Spleen (tissue), 11 donors: Measurements from ENCODE around the gene CDHR2. TPM values are rescaled to one million over a fixed set of nuclear protein-coding genes. Genes with fewer than 3 reads are reported as not detected.

Source experiments
- DNase-seq: peaks from one replicate; pipeline ENCODE4 v3.0.0-alpha.2; 2020
- H3K27ac ChIP-seq, 8 donors: fragments of 200-600 bp; sonication (generic) in 7 of 8; 1 replicate in 4 of 8; 2 replicates in 4 of 8; pipeline versions ENCODE4 v1.5.0 to v1.8.0; 2016 to 2021; ENCODE audit warnings: inconsistent platforms in 4 of 8, mild to moderate bottlenecking in 4 of 8, moderate library complexity in 1 of 8
- H3K27me3 ChIP-seq, 7 donors: fragments of 200-600 bp; sonication (generic) in 6 of 7; replicated peaks in 1 of 7; 1 replicate in 4 of 7; 2 replicates in 3 of 7; pipeline versions ENCODE4 v1.5.0 to v1.8.0; 2016 to 2021; ENCODE audit warnings: inconsistent platforms in 3 of 7, mild to moderate bottlenecking in 1 of 7
- H3K36me3 ChIP-seq, 6 donors: fragments of 200-600 bp; sonication (generic) in 5 of 6; 1 replicate in 4 of 6; 2 replicates in 2 of 6; pipeline versions ENCODE4 v1.5.0 to v1.8.0; 2016 to 2021; ENCODE audit warnings: inconsistent platforms in 2 of 6
- H3K4me1 ChIP-seq, 6 donors: fragments of 200-600 bp; sonication (generic) in 5 of 6; 1 replicate in 3 of 6; 2 replicates in 3 of 6; pipeline versions ENCODE4 v1.5.0 to v1.8.0; 2016 to 2021; ENCODE audit warnings: inconsistent platforms in 3 of 6
- H3K4me3 ChIP-seq, 8 donors: fragments of 200-600 bp; sonication (generic) in 7 of 8; 1 replicate in 4 of 8; 2 replicates in 4 of 8; pipeline versions ENCODE4 v1.5.0 to v1.8.0; 2016 to 2021; ENCODE audit warnings: inconsistent platforms in 4 of 8, mild to moderate bottlenecking in 4 of 8, moderate library complexity in 2 of 8
- H3K9me3 ChIP-seq, 8 donors: fragments of 200-600 bp; sonication (generic) in 7 of 8; 1 replicate in 4 of 8; 2 replicates in 4 of 8; pipeline versions ENCODE4 v1.5.0 to v1.8.0; 2016 to 2021; ENCODE audit warnings: inconsistent platforms in 4 of 8
- POLR2A ChIP-seq, 3 donors: fragments of 450-650 bp; IDR thresholded peaks; one replicate each; pipeline ENCODE4 v1.5.1; 2017; ENCODE audit warnings: antibody characterized with exemption in 3 of 3, mild to moderate bottlenecking in 1 of 3
- POLR2AphosphoS5 ChIP-seq, 3 donors: sonication (generic); formaldehyde crosslinking; IDR thresholded peaks; one replicate each; pipeline ENCODE4 v1.5.1; 2017; ENCODE audit warnings: antibody characterized with exemption in 3 of 3
- WGBS, 5 donors: extraction: QIAGEN DNeasy Blood & Tissue Kit in 3 of 5; methylation state at CpG; one replicate each; pipeline versions ENCODE4 v1.1.5 to v1.1.7; 2013 to 2018; 5-methylcytosine and 5-hydroxymethylcytosine counted together
- intact Hi-C: fragments of 100-400 bp; cut with DNase I; formaldehyde crosslinking; loops from one replicate; pipeline ENCODE4 v1.15.0; 2023; ENCODE audit warnings: low total_unique reads
- polyA plus RNA-seq, 3 donors: library from polyadenylated mRNA; stranded (reverse); fragments of 200-250 nt; gene quantifications; one replicate each; pipeline ENCODE4 v1.2.1, GENCODE V29; 2013
- total RNA-seq, 7 donors: library from RNA; depleted of rRNA in 3 of 7; stranded (reverse); fragments of >200 nt in 3 of 7; fragmentation: NEBNext Ultra II Directional in 4 of 7; extraction: Animal tissue kit (Norgen Biotek cat#: 25700) in 4 of 7; gene quantifications; one replicate each; pipeline versions ENCODE4 v1.1.0 to v1.2.1, GENCODE V29; 2016 to 2021
- TF ChIP-seq, protein P1 (sequence below), 11 experiments: fragments of 200-600 bp in 7 of 11; fragments of 450-650 bp in 4 of 11; sonication (generic) in 4 of 11; IDR thresholded peaks in 8 of 11; conservative IDR thresholded peaks in 3 of 11; 1 replicate in 7 of 11; 2 replicates in 4 of 11; pipeline versions ENCODE4 v1.4.0 to v1.8.0; 2016 to 2021; ENCODE audit warnings: antibody characterized with exemption in 11 of 11, inconsistent platforms in 4 of 11, mild to moderate bottlenecking in 1 of 11
- donor health status: healthy with polysubstance abuse.
- donor health status: DM: no; HTN: no; CAD: no; lungs with moderate emphysema.
- donor health status: DM: no; HTN: no; CAD: no.
- donor health status: Bipolar disorder and iron deficiency.
- donor health status: healthy.
- donor health status: DM: no; HTN: no; CAD: no.
- donor health status: DM: yes; HTN: yes; CAD: no.

CDHR2 gene
- total and polyA plus RNA-seq, 10 donors = 0.02 to 1.4 (median 0.33) TPM; not detected in 2

DNA sequence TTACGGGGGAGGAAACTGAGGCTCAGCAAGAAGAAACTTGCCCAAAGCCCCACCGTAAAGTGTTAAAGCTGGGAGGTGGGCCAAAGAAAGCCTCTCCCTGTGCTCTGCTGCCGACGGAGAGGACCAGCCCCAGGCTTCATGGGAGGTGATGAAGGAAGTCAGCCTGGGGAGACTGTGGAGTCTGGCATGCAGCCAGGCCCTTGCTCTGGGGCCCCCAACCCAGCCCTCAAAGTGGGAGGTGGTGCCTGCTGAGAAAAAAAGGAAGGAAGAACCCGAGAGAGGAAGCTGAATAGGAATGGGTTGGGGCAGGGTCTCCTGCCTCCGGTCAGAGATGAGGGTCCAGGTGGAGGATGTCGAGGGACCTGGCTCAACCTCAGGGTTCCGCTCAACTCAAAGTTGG lies 15.8 kb upstream of the CDHR2 start:
- H3K27ac ChIP-seq = peak overlapping the region; percentile 94 to 100 (median 99)
- H3K36me3 ChIP-seq = peaks cover 0 to 61% (median 34%) of the 10 kb centered on the region in 6 donors
- TF ChIP-seq, protein P1, sequence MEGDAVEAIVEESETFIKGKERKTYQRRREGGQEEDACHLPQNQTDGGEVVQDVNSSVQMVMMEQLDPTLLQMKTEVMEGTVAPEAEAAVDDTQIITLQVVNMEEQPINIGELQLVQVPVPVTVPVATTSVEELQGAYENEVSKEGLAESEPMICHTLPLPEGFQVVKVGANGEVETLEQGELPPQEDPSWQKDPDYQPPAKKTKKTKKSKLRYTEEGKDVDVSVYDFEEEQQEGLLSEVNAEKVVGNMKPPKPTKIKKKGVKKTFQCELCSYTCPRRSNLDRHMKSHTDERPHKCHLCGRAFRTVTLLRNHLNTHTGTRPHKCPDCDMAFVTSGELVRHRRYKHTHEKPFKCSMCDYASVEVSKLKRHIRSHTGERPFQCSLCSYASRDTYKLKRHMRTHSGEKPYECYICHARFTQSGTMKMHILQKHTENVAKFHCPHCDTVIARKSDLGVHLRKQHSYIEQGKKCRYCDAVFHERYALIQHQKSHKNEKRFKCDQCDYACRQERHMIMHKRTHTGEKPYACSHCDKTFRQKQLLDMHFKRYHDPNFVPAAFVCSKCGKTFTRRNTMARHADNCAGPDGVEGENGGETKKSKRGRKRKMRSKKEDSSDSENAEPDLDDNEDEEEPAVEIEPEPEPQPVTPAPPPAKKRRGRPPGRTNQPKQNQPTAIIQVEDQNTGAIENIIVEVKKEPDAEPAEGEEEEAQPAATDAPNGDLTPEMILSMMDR (IDR thresholded peaks at IDR 0.05 in 8 of 11, conservative IDR thresholded peaks at IDR 0.05 in 3 of 11) = no peak
- no peak for TF ChIP-seq POLR2AphosphoS5 (IDR thresholded peaks at IDR 0.05)
- no peak for TF ChIP-seq POLR2A (IDR thresholded peaks at IDR 0.05)
- peak overlapping the region; percentile 3 to 99 (median 95) for H3K4me3 ChIP-seq
- DNase-seq = peak; percentile 87
- H3K4me1 ChIP-seq = peaks cover 59 to 86% (median 82%) of the 10 kb centered on the region in 6 donors
- no peaks in the 10 kb centered on the region for H3K9me3 ChIP-seq
- intact Hi-C loops = loop anchor here (10.0 kb wide), 1 partner anchor 89 kb away; the partner anchor contains the start of gene FAF2
- no peaks in the 10 kb centered on the region for H3K27me3 ChIP-seq
- WGBS, 5 donors = 8 to 20% (median 8%) methylated on average over 8 of the region's 8 CpGs

DNA sequence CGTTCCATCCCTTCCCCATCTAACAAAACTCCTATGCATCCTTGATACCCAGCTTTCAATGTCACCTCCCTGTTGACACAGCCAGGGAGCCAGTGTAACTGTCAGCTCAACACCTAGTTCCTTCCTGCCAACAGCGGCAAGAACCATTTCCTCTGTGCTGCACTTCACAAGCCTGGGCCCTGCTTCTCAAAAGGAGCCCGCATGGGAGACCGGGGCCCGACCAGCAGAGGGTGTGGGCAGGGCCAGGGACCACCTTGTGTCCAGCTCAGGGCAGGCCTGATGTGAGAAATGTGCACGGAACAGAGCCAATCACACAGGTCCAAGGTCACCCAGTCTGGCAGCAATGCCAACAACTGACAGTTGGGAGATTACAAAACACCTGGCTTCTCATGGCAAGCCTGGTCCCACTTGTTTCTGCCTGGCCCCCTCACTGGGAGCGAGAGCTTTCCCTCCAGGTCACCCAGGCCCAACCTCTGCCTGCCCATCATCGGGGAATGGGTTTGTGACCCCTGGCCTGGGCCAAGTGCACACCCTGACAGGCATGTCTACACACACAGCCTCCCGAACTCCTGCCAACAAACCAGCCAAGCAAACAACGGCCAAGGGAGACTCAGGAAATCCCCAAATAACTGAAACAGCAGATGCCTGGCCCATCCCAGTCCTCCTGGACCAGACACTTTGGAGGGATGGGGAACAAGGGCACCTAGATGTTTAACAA lies 15.1 kb upstream of the CDHR2 start:
- H3K36me3 ChIP-seq = peaks cover 0 to 54% (median 27%) of the 10 kb centered on the region in 6 donors
- TF ChIP-seq POLR2AphosphoS5 (IDR thresholded peaks at IDR 0.05) (peak; percentile 54 to 70 (median 69)), POLR2A (IDR thresholded peaks at IDR 0.05) (no peak)
- TF ChIP-seq, protein P1 (IDR thresholded peaks at IDR 0.05 in 8 of 11, conservative IDR thresholded peaks at IDR 0.05 in 3 of 11) = peak in 2 of 11 experiments; percentile 10 to 26
- peak overlapping the region; percentile 94 to 100 (median 99) for H3K27ac ChIP-seq
- peak overlapping the region; percentile 3 to 99 (median 95) for H3K4me3 ChIP-seq
- no peaks in the 10 kb centered on the region for H3K27me3 ChIP-seq
- H3K4me1 ChIP-seq = peaks cover 62 to 86% (median 83%) of the 10 kb centered on the region in 6 donors
- WGBS, 5 donors = 0 to 6% (median 3%) methylated on average over 8 to 10 of the region's 10 CpGs
- no peaks in the 10 kb centered on the region for H3K9me3 ChIP-seq
- intact Hi-C loops = loop anchor here (10.0 kb wide), 1 partner anchor 89 kb away; the partner anchor contains the start of gene FAF2
- DNase-seq = peak; percentile 90

DNA sequence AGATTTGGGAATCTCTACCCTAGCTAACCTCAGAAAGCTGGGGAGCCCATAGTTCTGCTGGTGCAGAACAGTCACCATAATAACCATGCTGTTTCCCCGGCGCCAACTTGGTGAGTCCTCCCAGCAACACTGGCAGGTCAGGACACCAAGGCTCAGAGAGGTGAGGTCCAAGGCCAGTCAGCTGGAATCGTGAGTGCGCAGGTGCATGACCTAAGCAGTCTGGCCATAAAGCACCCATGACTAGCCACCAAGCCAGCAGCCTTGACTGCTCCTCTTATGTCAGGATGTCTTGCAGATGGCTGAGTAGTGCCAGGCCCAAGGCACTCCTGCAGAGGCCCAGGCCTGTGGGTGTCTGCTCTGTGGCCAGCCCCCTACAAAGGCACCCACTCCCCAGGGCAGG lies 14.5 kb upstream of the CDHR2 start:
- TF ChIP-seq POLR2A (IDR thresholded peaks at IDR 0.05) (no peak), POLR2AphosphoS5 (IDR thresholded peaks at IDR 0.05) (no peak)
- TF ChIP-seq, protein P1 (IDR thresholded peaks at IDR 0.05 in 8 of 11, conservative IDR thresholded peaks at IDR 0.05 in 3 of 11) = no peak
- no peaks in the 10 kb centered on the region for H3K9me3 ChIP-seq
- peaks cover 56 to 86% (median 83%) of the 10 kb centered on the region in 6 donors for H3K4me1 ChIP-seq
- 29 to 57% (median 46%) methylated on average over 4 of the region's 4 CpGs; no CpG with 5 or more reads in 1 of the 5 donors for WGBS, 5 donors
- H3K36me3 ChIP-seq = peaks cover 0 to 48% (median 21%) of the 10 kb centered on the region in 6 donors
- H3K4me3 ChIP-seq = peak overlapping the region; percentile 90 to 99 (median 98)
- peak; percentile 81 for DNase-seq
- no peaks in the 10 kb centered on the region for H3K27me3 ChIP-seq
- intact Hi-C loops = loop anchor here (10.0 kb wide), 1 partner anchor 90 kb away; the partner anchor contains the start of gene FAF2
- peak overlapping the region; percentile 94 to 100 (median 99) for H3K27ac ChIP-seq
